Testis (tissue), 3 donors: ENCODE data around the gene ZIC1. TPM values are rescaled to one million over a fixed set of nuclear protein-coding genes. Genes with fewer than 3 reads are reported as not detected.

ENCODE experiments used
- DNase-seq: peaks from one replicate; pipeline ENCODE4 v3.0.0-alpha.2; 2019
- H3K27ac ChIP-seq, 2 donors: fragments of 200-600 bp; sonication (generic); one replicate each; pipeline ENCODE4 v1.5.1; 2019
- H3K27me3 ChIP-seq: fragments of 200-600 bp; sonication (generic); one replicate; pipeline ENCODE4 v1.5.1; 2019
- H3K36me3 ChIP-seq: fragments of 200-600 bp; sonication (generic); one replicate; pipeline ENCODE4 v1.5.1; 2017; ENCODE audit warnings: low read depth; ENCODE audit errors: missing control alignments
- H3K4me1 ChIP-seq: fragments of 200-600 bp; sonication (generic); one replicate; pipeline ENCODE4 v1.5.1; 2019
- H3K4me3 ChIP-seq, 2 donors: fragments of 200-600 bp; sonication (generic); one replicate each; pipeline ENCODE4 v1.5.1; 2017 to 2019
- H3K9me3 ChIP-seq: fragments of 200-600 bp; sonication (generic); one replicate; pipeline ENCODE4 v1.5.1; 2017
- CTCF ChIP-seq, 3 experiments: fragments of 450-650 bp in 2 of 3; fragments of 200-600 bp in 1 of 3; sonication (generic) in 1 of 3; IDR thresholded peaks; one replicate each; pipeline ENCODE4 v1.5.1; 2016 to 2019; ENCODE audit warnings: antibody characterized with exemption in 3 of 3, mild to moderate bottlenecking in 2 of 3, moderate library complexity in 1 of 3
- POLR2A ChIP-seq: fragments of 450-650 bp; IDR thresholded peaks from one replicate; pipeline ENCODE4 v1.6.1; 2017; ENCODE audit warnings: antibody characterized with exemption, mild to moderate bottlenecking, moderate library complexity
- WGBS, 2 donors: methylation state at CpG; one replicate each; pipeline ENCODE4 v1.1.5; 2018; 5-methylcytosine and 5-hydroxymethylcytosine counted together
- intact Hi-C: fragments of 100-400 bp; cut with DNase I; formaldehyde crosslinking; loops from one replicate; pipeline ENCODE4 v1.15.1; 2023; ENCODE audit warnings: low total_unique reads
- polyA plus RNA-seq: library from polyadenylated mRNA; stranded (reverse); fragments of 350-450 nt; fragmentation: Illumina TruSeq; extraction: RNeasy Lipid Tissue Mini Kit (QIAGEN cat#74804); gene quantifications from one replicate; pipeline ENCODE4 v1.2.3, GENCODE V29; 2014; ENCODE audit warnings: low read depth, low replicate concordance; ENCODE audit not compliant: insufficient read depth
- total RNA-seq, 2 donors: library from RNA; depleted of rRNA; stranded (reverse); fragments of >200 nt; gene quantifications; one replicate each; pipeline ENCODE4 v1.2.3, GENCODE V29; 2016

ZIC1 gene
- total and polyA plus RNA-seq, 3 donors from 2014 or later = 1.4 to 3.5 (median 3.3) TPM

DNA sequence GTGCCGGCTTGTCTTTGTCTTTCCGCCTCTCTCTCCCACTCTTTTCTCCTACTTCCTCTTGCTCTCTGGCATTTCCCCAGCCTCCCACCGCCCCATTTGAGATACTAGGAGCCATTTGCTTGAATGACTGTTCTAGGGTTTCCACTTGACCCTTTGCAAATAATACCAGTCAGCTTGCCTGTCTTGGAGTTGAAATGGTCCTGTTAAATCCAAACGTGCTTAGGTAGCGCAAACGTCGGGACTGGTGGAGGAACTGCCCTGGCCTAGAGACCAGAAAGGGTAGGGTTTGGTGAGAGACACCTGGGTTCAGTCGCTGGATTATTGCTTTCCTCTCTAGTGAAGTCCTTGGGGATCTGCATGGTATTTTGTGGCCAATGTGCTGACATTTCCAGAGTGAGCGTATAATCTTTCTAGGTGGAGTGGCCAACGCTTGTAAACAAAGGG, 10.6 kb downstream of the ZIC1 start:
- H3K27me3 ChIP-seq = peaks cover 10% of the 10 kb centered on the region
- no peak overlapping the region for H3K27ac ChIP-seq
- no peaks in the 10 kb centered on the region for H3K36me3 ChIP-seq
- intact Hi-C loops = no loop called here
- peaks cover 6% of the 10 kb centered on the region for H3K4me1 ChIP-seq
- peak overlapping the region; percentile 44 to 54 for H3K4me3 ChIP-seq
- WGBS, 2 donors = 19 to 22% methylated on average over 10 of the region's 10 CpGs
- TF ChIP-seq POLR2A (no peak), CTCF (IDR thresholded peaks at IDR 0.05) (no peak)
- DNase-seq = no peak
- H3K9me3 ChIP-seq = no peaks in the 10 kb centered on the region

DNA sequence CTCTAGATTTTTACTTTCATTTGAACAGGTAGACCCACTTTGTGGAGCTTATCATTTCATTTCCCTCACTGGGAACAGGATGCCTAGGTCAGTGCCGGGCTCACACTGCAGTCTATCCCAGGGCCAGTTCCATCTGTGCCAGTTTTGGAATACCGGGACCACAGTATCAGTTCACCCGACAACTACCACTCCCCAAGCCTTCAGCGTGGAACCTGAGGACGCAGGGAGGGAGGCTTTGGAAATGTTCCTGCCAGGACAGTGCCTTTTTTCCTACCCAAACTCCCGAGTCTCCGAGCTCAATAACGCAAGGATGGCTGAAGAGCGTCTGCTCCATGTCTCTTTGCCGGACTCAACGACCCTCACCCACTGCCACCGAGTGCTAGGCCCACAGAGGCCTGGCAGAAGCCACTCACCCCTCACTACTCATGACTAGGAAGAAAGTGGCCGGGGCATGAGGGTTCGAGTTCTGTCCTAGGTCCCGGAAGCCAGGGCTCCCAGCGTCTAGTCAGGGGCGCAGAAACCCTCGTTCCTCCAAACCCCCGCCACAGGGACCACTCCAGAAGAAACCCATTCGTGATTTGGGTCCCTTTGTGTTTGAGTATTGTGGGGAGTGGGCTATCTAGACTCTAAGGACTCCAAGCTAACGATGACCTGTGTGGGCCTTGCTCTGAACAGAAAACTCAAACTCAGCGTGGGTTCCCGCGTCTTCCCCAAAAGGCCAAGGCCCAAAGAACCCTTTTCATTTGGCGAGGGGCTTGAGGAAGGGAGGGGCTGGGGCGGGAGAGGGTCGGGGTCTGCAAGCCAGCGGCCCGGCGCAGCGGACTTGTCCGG, 11.4 kb downstream of the ZIC1 start:
- intact Hi-C loops = no loop called here
- H3K4me3 ChIP-seq = no peak overlapping the region
- H3K9me3 ChIP-seq = no peaks in the 10 kb centered on the region
- no peak overlapping the region for H3K27ac ChIP-seq
- peaks cover 10% of the 10 kb centered on the region for H3K27me3 ChIP-seq
- WGBS, 2 donors = 8 to 9% methylated on average over 20 to 32 of the region's 32 CpGs
- H3K4me1 ChIP-seq = peaks cover 6% of the 10 kb centered on the region
- no peaks in the 10 kb centered on the region for H3K36me3 ChIP-seq
- TF ChIP-seq POLR2A (no peak), CTCF (IDR thresholded peaks at IDR 0.05) (no peak)
- no peak for DNase-seq

DNA sequence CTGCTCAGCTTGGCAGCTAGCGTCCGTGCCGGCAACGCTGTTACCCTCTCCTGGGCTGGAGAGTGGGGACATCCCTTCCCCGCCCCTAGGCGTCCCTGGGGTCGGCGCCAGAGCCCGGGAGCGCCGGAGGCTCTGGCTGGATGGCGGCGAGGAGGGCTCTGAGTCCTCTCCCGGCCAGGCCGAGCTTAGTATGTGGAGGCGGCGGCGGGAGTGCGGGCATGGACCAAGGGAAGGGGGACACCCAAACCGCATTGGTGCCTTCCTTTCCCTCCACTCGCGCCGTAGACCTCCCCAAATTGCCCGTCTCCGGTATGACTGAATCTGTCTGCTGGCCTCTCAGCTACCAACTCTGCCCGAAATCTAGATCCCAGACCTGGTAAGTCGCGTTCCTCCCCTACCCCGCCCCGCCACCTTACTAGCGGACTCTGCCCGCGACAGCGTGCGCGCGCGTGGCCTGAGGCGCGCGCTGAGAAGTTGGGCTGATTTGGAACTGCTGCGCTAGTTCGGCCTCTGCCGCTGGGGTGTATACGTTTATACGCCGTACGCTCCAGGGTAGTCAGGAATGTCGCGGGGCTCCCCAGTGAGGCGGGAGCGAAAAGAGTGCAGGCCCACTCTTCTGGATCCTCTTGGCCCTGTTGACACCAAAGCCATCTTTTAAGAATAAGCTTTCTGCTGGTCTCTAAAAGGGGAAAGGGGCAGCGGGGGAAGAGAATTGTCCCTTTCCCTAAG, 12.2 kb downstream of the ZIC1 start:
- Histone ChIP-seq H3K4me1 (peaks cover 6% of the 10 kb centered on the region), H3K27me3 (peaks cover 10% of the 10 kb centered on the region), H3K36me3 (no peaks in the 10 kb centered on the region), H3K9me3 (no peaks in the 10 kb centered on the region), H3K4me3 (no peak overlapping the region), H3K27ac (no peak overlapping the region)
- WGBS, 2 donors = 7 to 11% methylated on average over 9 to 52 of the region's 53 CpGs
- DNase-seq = no peak
- intact Hi-C loops = no loop called here
- no peak for TF ChIP-seq POLR2A
- TF ChIP-seq CTCF (IDR thresholded peaks at IDR 0.05) = no peak

DNA sequence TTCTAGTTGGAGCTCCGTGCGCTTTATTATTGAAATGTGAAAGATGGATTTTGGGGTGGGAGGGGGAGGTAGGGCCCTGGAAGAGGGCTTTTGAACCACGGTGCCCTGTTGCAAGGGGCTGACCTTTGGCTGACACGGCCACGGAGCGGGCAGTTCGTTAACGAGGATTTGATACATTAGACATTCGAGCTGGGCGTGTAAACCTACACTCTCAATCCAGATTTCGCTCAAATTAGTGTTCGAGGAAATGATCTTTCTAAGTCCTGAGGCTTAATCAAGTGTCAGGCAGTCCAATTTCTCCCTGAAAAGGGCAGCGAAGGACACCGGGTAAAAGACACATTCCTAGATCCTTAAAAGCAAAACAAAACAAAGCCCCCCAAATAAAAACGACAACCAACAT, 13.0 kb downstream of the ZIC1 start:
- H3K4me1 ChIP-seq = peaks cover 6% of the 10 kb centered on the region
- TF ChIP-seq POLR2A (no peak), CTCF (IDR thresholded peaks at IDR 0.05) (no peak)
- WGBS, 2 donors = 10 to 11% methylated on average over 15 of the region's 15 CpGs
- no peaks in the 10 kb centered on the region for H3K9me3 ChIP-seq
- intact Hi-C loops = no loop called here
- no peak overlapping the region for H3K4me3 ChIP-seq
- no peaks in the 10 kb centered on the region for H3K36me3 ChIP-seq
- no peak overlapping the region for H3K27ac ChIP-seq
- H3K27me3 ChIP-seq = peaks cover 10% of the 10 kb centered on the region
- no peak for DNase-seq
